ENCODE data around the gene PKNOX2.

Gene PKNOX2

GRCh38 chr11:125140233-125140632 lies 24.3 kb upstream of the PKNOX2 start:
- H3K4me3 ChIP-seq (ENCODE audit: control insufficient read depth, low read depth, low read length), result no peak overlapping the region
- DNase-seq (ENCODE audit: low read depth), result no peak
- no peak for TF ChIP-seq CTCF (IDR thresholded peaks at IDR 0.05; ENCODE audit: control insufficient read depth, insufficient read depth, low read depth, low read length, missing control alignments)

GRCh38 chr11:125141178-125141577 lies 23.4 kb upstream of the PKNOX2 start:
- no peak overlapping the region for H3K4me3 ChIP-seq (ENCODE audit: control insufficient read depth, low read depth, low read length)
- DNase-seq (ENCODE audit: low read depth), result no peak
- TF ChIP-seq CTCF (IDR thresholded peaks at IDR 0.05; ENCODE audit: control insufficient read depth, insufficient read depth, low read depth, low read length, missing control alignments), result no peak

- no peak overlapping the region for H3K4me3 ChIP-seq (ENCODE audit: control insufficient read depth, low read depth, low read length)
- DNase-seq (ENCODE audit: low read depth), result no peak
- peak; percentile 93 for TF ChIP-seq CTCF (IDR thresholded peaks at IDR 0.05; ENCODE audit: control insufficient read depth, insufficient read depth, low read depth, low read length, missing control alignments)
These were observed 22.6 kb upstream of the PKNOX2 start for GRCh38 chr11:125141686-125142535.

- no peak for DNase-seq (ENCODE audit: low read depth)
- TF ChIP-seq CTCF (IDR thresholded peaks at IDR 0.05; ENCODE audit: control insufficient read depth, insufficient read depth, low read depth, low read length, missing control alignments), result no peak
These were observed 18.3 kb upstream of the PKNOX2 start for GRCh38 chr11:125146232-125146631.

GRCh38 chr11:125147280-125147679 lies 17.3 kb upstream of the PKNOX2 start:
- no peak for DNase-seq (ENCODE audit: low read depth)
- no peak for TF ChIP-seq CTCF (IDR thresholded peaks at IDR 0.05; ENCODE audit: control insufficient read depth, insufficient read depth, low read depth, low read length, missing control alignments)
- no peak overlapping the region for H3K4me3 ChIP-seq (ENCODE audit: control insufficient read depth, low read depth, low read length)

More at GRCh38 chr11:125146232-125146631, 18.3 kb upstream of the PKNOX2 start:
- no peak overlapping the region for H3K4me3 ChIP-seq (ENCODE audit: control insufficient read depth, low read depth, low read length)

GRCh38 chr11:125148011-125148410 lies 16.5 kb upstream of the PKNOX2 start:
- no peak overlapping the region for H3K4me3 ChIP-seq (ENCODE audit: control insufficient read depth, low read depth, low read length)
- no peak for TF ChIP-seq CTCF (IDR thresholded peaks at IDR 0.05; ENCODE audit: control insufficient read depth, insufficient read depth, low read depth, low read length, missing control alignments)
- no peak for DNase-seq (ENCODE audit: low read depth)
